ENCODE measurements around the gene BYSL. TPM values are rescaled to one million over a fixed set of nuclear protein-coding genes. Genes with fewer than 3 reads are reported as not detected.

The BYSL gene
- total and polyA plus RNA-seq, 9 of the 15 experiments (the other 6 are each of a cell fraction or from before 2014, with no cell fraction given), result 22.2 to 92.3 (median 53.4) TPM

DNA sequence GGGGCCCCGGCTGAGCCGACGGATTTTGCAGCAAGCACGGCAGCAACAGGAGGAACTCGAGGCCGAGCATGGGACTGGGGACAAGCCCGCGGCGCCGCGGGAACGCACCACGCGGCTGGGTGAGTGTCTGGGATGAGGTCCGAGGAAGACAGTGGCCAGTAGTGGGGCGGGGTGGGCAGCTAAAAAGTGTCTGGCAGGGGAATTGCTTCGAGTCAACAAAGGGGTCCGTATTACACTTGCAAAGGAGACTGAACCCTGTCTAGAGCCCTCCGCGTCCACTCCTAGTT is 356 bp downstream of the BYSL start (continued):
- TF ChIP-seq, protein P1, sequence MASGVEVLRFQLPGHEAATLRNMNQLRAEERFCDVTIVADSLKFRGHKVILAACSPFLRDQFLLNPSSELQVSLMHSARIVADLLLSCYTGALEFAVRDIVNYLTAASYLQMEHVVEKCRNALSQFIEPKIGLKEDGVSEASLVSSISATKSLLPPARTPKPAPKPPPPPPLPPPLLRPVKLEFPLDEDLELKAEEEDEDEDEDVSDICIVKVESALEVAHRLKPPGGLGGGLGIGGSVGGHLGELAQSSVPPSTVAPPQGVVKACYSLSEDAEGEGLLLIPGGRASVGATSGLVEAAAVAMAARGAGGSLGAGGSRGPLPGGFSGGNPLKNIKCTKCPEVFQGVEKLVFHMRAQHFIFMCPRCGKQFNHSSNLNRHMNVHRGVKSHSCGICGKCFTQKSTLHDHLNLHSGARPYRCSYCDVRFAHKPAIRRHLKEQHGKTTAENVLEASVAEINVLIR (CRISPR knock-in tag; IDR thresholded peaks at IDR 0.05), result no peak
- TF ChIP-seq, protein P2, sequence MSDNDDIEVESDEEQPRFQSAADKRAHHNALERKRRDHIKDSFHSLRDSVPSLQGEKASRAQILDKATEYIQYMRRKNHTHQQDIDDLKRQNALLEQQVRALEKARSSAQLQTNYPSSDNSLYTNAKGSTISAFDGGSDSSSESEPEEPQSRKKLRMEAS (CRISPR knock-in tag; IDR thresholded peaks at IDR 0.05), result peak; percentile 5; the same call in 1 of the 2 replicates
- no peak for TF ChIP-seq GABPB1 (CRISPR knock-in tag; IDR thresholded peaks at IDR 0.05)
- no peak for TF ChIP-seq ZNF707 (CRISPR knock-in tag; conservative IDR thresholded peaks at IDR 0.05)
- no peak for TF ChIP-seq ZC3H11A (IDR thresholded peaks at IDR 0.05; ENCODE audit: low read depth, low read length)
- TF ChIP-seq RBBP5 (IDR thresholded peaks at IDR 0.05; ENCODE audit: borderline replicate concordance, insufficient read depth, low read length, poor library complexity, severe bottlenecking), result peak; percentile 10
- TF ChIP-seq KAT7 (CRISPR knock-in tag; IDR thresholded peaks at IDR 0.05; ENCODE audit: borderline replicate concordance), result no peak
- TF ChIP-seq SMARCA5 (IDR thresholded peaks at IDR 0.05), result no peak
- TF ChIP-seq SPI1 (IDR thresholded peaks at IDR 0.05; ENCODE audit: borderline replicate concordance, low read depth, low read length), result no peak
- TF ChIP-seq CAMTA2 (CRISPR knock-in tag; conservative IDR thresholded peaks at IDR 0.05), result 0 out of 2 replicates have a peak, but pooled peaks have one; percentile 60
- TF ChIP-seq TAF15 (IDR thresholded peaks at IDR 0.05; ENCODE audit: low read depth, low read length), result 0 out of 2 replicates have a peak, but pooled peaks have one; percentile 44
- TF ChIP-seq SMARCA4 (IDR thresholded peaks at IDR 0.05), result no peak
- TF ChIP-seq BCOR (IDR thresholded peaks at IDR 0.05), result no peak
- TF ChIP-seq, protein P3, sequence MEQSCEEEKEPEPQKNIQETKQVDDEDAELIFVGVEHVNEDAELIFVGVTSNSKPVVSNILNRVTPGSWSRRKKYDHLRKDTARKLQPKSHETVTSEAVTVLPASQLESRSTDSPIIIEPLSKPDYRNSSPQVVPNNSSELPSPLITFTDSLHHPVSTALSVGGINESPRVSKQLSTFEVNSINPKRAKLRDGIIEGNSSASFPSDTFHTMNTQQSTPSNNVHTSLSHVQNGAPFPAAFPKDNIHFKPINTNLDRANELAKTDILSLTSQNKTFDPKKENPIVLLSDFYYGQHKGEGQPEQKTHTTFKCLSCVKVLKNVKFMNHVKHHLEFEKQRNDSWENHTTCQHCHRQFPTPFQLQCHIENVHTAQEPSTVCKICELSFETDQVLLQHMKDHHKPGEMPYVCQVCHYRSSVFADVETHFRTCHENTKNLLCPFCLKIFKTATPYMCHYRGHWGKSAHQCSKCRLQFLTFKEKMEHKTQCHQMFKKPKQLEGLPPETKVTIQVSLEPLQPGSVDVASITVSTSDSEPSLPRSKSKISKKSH (CRISPR knock-in tag; IDR thresholded peaks at IDR 0.05), result no peak
- no peak for TF ChIP-seq NFE2L1 (tag; IDR thresholded peaks at IDR 0.05; ENCODE audit: borderline replicate concordance, low read depth)
- no peak for TF ChIP-seq SMAD2 (IDR thresholded peaks at IDR 0.05; ENCODE audit: low read depth, low read length)
- no peak for TF ChIP-seq SRSF7 (optimal IDR thresholded peaks at IDR 0.05; ENCODE audit: low read depth, low read length)
- TF ChIP-seq, protein P4, sequence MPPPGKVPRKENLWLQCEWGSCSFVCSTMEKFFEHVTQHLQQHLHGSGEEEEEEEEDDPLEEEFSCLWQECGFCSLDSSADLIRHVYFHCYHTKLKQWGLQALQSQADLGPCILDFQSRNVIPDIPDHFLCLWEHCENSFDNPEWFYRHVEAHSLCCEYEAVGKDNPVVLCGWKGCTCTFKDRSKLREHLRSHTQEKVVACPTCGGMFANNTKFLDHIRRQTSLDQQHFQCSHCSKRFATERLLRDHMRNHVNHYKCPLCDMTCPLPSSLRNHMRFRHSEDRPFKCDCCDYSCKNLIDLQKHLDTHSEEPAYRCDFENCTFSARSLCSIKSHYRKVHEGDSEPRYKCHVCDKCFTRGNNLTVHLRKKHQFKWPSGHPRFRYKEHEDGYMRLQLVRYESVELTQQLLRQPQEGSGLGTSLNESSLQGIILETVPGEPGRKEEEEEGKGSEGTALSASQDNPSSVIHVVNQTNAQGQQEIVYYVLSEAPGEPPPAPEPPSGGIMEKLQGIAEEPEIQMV (tag; conservative IDR thresholded peaks at IDR 0.05; ENCODE audit: low read depth), result no peak
- TF ChIP-seq MIER1 (IDR thresholded peaks at IDR 0.05; ENCODE audit: low read depth), result no peak
- peak in 1 of 2 experiments; percentile 11; a peak in 1 of 4 replicates for TF ChIP-seq FOXK2 (conservative IDR thresholded peaks at IDR 0.05 in 1 of 2, IDR thresholded peaks at IDR 0.05 in 1 of 2; ENCODE audit: low read depth in 2 of 2)
- no peak for TF ChIP-seq NR4A1 (CRISPR knock-in tag; IDR thresholded peaks at IDR 0.05)
- no peak for TF ChIP-seq NR4A1 (tag; IDR thresholded peaks at IDR 0.05)
- TF ChIP-seq TEAD4 (IDR thresholded peaks at IDR 0.05; ENCODE audit: low read length), result no peak; the same call in 1 of the 2 replicates
- TF ChIP-seq TEAD4 (CRISPR knock-in tag; IDR thresholded peaks at IDR 0.05; ENCODE audit: borderline replicate concordance), result no peak
- TF ChIP-seq ZZZ3 (IDR thresholded peaks at IDR 0.05), result no peak
- TF ChIP-seq POLR2A (conservative IDR thresholded peaks at IDR 0.05), result no peak
- no peak for TF ChIP-seq RB1 (IDR thresholded peaks at IDR 0.05; ENCODE audit: low read depth)
- TF ChIP-seq EWSR1 (IDR thresholded peaks at IDR 0.05; ENCODE audit: borderline replicate concordance, low read depth, partially characterized antibody), result no peak
- no peak for TF ChIP-seq ZNF41 (CRISPR knock-in tag; conservative IDR thresholded peaks at IDR 0.05)
